Astrocyte (in vitro differentiated cells and primary cell): ENCODE results near the gene IQCE. TPM values are rescaled to one million over a fixed set of nuclear protein-coding genes. Genes with fewer than 3 reads are reported as not detected.

Source experiments
- DNase-seq: peaks from one replicate; pipeline ENCODE4 v3.0.0-alpha.2; 2010; ENCODE audit warnings: low read depth
- FAIRE-seq: peaks from 2 replicates; lab custom pipeline; 2011; peaks lifted over from hg19 to GRCh38; lab: Jason Lieb, UNC
- H2AFZ ChIP-seq: 2 replicates; pipeline ENCODE4 v1.6.0; 2012; ENCODE audit warnings: low read depth, low read length, inconsistent platforms
- H3K27ac ChIP-seq: 2 replicates; pipeline ENCODE4 v1.5.1; 2011; ENCODE audit warnings: low read depth, low read length, inconsistent platforms
- H3K27me3 ChIP-seq: 2 replicates; pipeline ENCODE4 v1.6.0; 2011; ENCODE audit warnings: low read length, inconsistent platforms; ENCODE audit not compliant: insufficient read depth
- H3K36me3 ChIP-seq: 2 replicates; pipeline ENCODE4 v1.5.1; 2011; ENCODE audit warnings: low read length, inconsistent platforms; ENCODE audit not compliant: insufficient read depth
- H3K4me1 ChIP-seq: 2 replicates; pipeline ENCODE4 v1.5.1; 2011; ENCODE audit warnings: low read length, inconsistent platforms; ENCODE audit not compliant: insufficient read depth
- H3K4me2 ChIP-seq: 2 replicates; pipeline ENCODE4 v1.6.0; 2012; ENCODE audit warnings: low read length, inconsistent platforms
- H3K4me3 ChIP-seq: 2 replicates; pipeline ENCODE4 v1.5.1; 2011; ENCODE audit warnings: low read depth, mild to moderate bottlenecking, low read length, inconsistent platforms; ENCODE audit not compliant: insufficient read depth
- H3K79me2 ChIP-seq: 2 replicates; pipeline ENCODE4 v1.6.0; 2012; ENCODE audit warnings: mild to moderate bottlenecking, low read length, inconsistent platforms; ENCODE audit not compliant: insufficient read depth
- H3K9ac ChIP-seq: 2 replicates; pipeline ENCODE4 v1.6.0; 2012; ENCODE audit warnings: mild to moderate bottlenecking, low read length, inconsistent platforms
- H3K9me3 ChIP-seq: 2 replicates; pipeline ENCODE4 v1.5.1; 2012; ENCODE audit warnings: low read depth, mild to moderate bottlenecking, low read length, inconsistent platforms; ENCODE audit not compliant: insufficient read depth
- H4K20me1 ChIP-seq: 2 replicates; pipeline ENCODE4 v1.6.0; 2012; ENCODE audit warnings: low read length, inconsistent platforms; ENCODE audit not compliant: insufficient read depth
- H3K27ac Mint-ChIP-seq: one replicate; pipeline ENCODE4 v1.8.0; 2021; ENCODE audit warnings: mild to moderate bottlenecking, mixed read lengths; ENCODE audit not compliant: unreplicated experiment
- H3K27me3 Mint-ChIP-seq: one replicate; pipeline ENCODE4 v1.8.0; 2021; ENCODE audit warnings: low read depth, mixed read lengths; ENCODE audit not compliant: unreplicated experiment
- H3K36me3 Mint-ChIP-seq: one replicate; pipeline ENCODE4 v1.8.0; 2021; ENCODE audit warnings: low read depth, mixed read lengths; ENCODE audit not compliant: unreplicated experiment
- H3K4me1 Mint-ChIP-seq: one replicate; pipeline ENCODE4 v1.8.0; 2021; ENCODE audit warnings: low read depth, mixed read lengths; ENCODE audit not compliant: unreplicated experiment
- H3K4me3 Mint-ChIP-seq: one replicate; pipeline ENCODE4 v1.8.0; 2021; ENCODE audit warnings: mild to moderate bottlenecking, moderate library complexity, mixed read lengths; ENCODE audit not compliant: unreplicated experiment
- H3K9me3 Mint-ChIP-seq: one replicate; pipeline ENCODE4 v1.8.0; 2021; ENCODE audit warnings: mild to moderate bottlenecking, mixed read lengths; ENCODE audit not compliant: unreplicated experiment
- EZH2 ChIP-seq: IDR thresholded peaks from 2 replicates; pipeline ENCODE4 v1.6.1; 2012; ENCODE audit warnings: mild to moderate bottlenecking, low read length, inconsistent platforms; ENCODE audit not compliant: insufficient read depth
- total RNA-seq: library from RNA; stranded (reverse); gene quantifications from 2 replicates; pipeline ENCODE4 v1.2.1, GENCODE V29; 2021
- TF ChIP-seq, protein P1 (sequence below): IDR thresholded peaks from 2 replicates; pipeline ENCODE4 v1.5.1; 2011; ENCODE audit warnings: low read depth, mild to moderate bottlenecking, inconsistent platforms, low read length, moderate library complexity; ENCODE audit not compliant: insufficient read depth

Gene IQCE
- total RNA-seq, 1 donor from 2014 or later, result 13.1 TPM

DNA sequence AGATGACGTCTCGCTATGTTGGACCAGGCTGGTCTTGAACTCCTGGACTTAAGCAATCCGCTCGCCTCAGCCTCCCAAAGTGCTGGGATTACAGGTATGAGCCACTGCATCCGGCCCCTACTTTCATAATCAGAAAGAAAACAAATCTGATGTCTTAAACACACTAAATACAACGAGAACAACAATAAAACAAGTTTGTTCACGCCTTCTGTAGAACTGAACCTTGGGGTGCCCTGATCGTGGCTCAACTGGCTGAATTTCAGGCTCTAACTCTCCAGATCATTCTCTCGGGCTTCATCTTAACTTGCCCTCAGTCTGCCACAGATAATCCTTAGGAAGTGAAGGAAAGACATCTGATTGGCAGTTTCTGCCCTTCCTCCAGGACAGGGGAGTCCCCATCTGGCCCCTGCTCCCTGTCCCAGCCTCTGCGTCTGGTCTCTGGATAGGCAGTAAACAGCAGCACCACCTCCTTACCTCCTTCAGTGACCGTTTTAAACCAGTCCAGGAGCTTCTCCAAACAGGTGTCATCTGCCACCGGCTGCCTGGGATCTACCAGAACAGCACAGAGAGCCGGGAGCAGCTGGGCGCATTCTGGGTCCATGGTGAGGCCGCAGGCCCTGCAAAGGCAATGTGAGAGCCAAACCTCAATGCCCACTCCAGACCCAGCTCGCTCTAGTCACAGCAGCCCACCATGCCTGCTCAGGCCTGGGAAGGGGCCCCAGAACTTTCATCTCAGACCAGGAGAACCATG, 4.8 kb upstream of the IQCE start:
- no peaks in the 10 kb centered on the region for H3K9me3 Mint-ChIP-seq
- H3K36me3 ChIP-seq, result no peaks in the 10 kb centered on the region
- peak overlapping the region; percentile 98 for H3K9ac ChIP-seq
- FAIRE-seq (no peak), DNase-seq (no peak)
- peak overlapping the region; percentile 78 for H3K4me3 ChIP-seq
- no peaks in the 10 kb centered on the region for H3K27me3 Mint-ChIP-seq
- H3K79me2 ChIP-seq, result peaks cover 13% of the 10 kb centered on the region
- no peaks in the 10 kb centered on the region for H3K27me3 ChIP-seq
- H3K27ac ChIP-seq, result no peak overlapping the region
- H3K4me3 Mint-ChIP-seq, result peak overlapping the region; percentile 84
- H3K4me2 ChIP-seq, result peak overlapping the region; percentile 91
- H3K4me1 Mint-ChIP-seq, result peaks cover 3% of the 10 kb centered on the region
- TF ChIP-seq EZH2, result no peak
- TF ChIP-seq, protein P1, sequence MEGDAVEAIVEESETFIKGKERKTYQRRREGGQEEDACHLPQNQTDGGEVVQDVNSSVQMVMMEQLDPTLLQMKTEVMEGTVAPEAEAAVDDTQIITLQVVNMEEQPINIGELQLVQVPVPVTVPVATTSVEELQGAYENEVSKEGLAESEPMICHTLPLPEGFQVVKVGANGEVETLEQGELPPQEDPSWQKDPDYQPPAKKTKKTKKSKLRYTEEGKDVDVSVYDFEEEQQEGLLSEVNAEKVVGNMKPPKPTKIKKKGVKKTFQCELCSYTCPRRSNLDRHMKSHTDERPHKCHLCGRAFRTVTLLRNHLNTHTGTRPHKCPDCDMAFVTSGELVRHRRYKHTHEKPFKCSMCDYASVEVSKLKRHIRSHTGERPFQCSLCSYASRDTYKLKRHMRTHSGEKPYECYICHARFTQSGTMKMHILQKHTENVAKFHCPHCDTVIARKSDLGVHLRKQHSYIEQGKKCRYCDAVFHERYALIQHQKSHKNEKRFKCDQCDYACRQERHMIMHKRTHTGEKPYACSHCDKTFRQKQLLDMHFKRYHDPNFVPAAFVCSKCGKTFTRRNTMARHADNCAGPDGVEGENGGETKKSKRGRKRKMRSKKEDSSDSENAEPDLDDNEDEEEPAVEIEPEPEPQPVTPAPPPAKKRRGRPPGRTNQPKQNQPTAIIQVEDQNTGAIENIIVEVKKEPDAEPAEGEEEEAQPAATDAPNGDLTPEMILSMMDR, result no peak
- no peak overlapping the region for H2AFZ ChIP-seq
- H3K9me3 ChIP-seq, result no peaks in the 10 kb centered on the region
- peak overlapping the region; percentile 41 for H3K27ac Mint-ChIP-seq
- H3K4me1 ChIP-seq, result peaks cover 13% of the 10 kb centered on the region
- peaks cover 20% of the 10 kb centered on the region for H4K20me1 ChIP-seq
- H3K36me3 Mint-ChIP-seq, result peaks cover 2% of the 10 kb centered on the region

DNA sequence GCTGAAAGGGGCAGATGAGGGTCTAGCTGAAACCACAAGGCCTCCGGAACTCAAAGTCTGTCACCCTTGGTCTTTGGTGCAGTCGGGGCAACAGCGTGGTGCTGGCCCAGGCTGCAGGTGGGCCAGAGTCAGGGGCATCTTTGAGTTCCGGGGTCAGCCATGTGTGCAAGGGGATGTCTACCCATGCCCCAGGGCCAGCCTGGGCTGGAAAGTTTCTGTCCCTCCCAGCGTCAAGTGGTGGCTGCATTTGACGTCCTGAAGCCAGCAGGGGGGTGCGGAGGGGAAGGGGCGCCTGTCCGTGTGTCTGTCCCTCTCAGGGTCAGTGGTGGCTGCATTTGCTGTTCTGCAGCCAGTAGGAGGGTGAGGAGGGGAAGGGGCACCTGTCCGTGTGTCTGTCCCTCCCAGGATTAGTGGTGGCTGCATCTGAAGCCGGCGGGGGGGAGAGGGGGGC, 4.1 kb upstream of the IQCE start:
- H3K36me3 Mint-ChIP-seq, result peaks cover 2% of the 10 kb centered on the region
- no peaks in the 10 kb centered on the region for H3K27me3 Mint-ChIP-seq
- peak overlapping the region; percentile 98 for H3K9ac ChIP-seq
- H3K9me3 Mint-ChIP-seq, result no peaks in the 10 kb centered on the region
- peak overlapping the region; percentile 91 for H3K4me2 ChIP-seq
- peaks cover 3% of the 10 kb centered on the region for H3K4me1 Mint-ChIP-seq
- FAIRE-seq, result no peak
- H3K36me3 ChIP-seq, result no peaks in the 10 kb centered on the region
- no peak for DNase-seq
- peak overlapping the region; percentile 41 for H3K27ac Mint-ChIP-seq
- peak overlapping the region; percentile 84 for H3K4me3 Mint-ChIP-seq
- peaks cover 13% of the 10 kb centered on the region for H3K4me1 ChIP-seq
- H4K20me1 ChIP-seq, result peaks cover 17% of the 10 kb centered on the region
- H3K27me3 ChIP-seq, result no peaks in the 10 kb centered on the region
- H2AFZ ChIP-seq, result no peak overlapping the region
- H3K79me2 ChIP-seq, result peaks cover 20% of the 10 kb centered on the region
- H3K9me3 ChIP-seq, result no peaks in the 10 kb centered on the region
- TF ChIP-seq, protein P1, result no peak
- TF ChIP-seq EZH2, result no peak
- peak overlapping the region; percentile 78 for H3K4me3 ChIP-seq
- H3K27ac ChIP-seq, result no peak overlapping the region
